Measurements from ENCODE around the gene SLC38A5. TPM values are rescaled to one million over a fixed set of nuclear protein-coding genes. Genes with fewer than 3 reads are reported as not detected.

Gene SLC38A5
- total and polyA plus RNA-seq, 9 of the 15 experiments (the other 6 are each of a cell fraction or from before 2014, with no cell fraction given) = 9.3 to 228 (median 142) TPM

- no peak for TF ChIP-seq ZBTB40 (IDR thresholded peaks at IDR 0.05)
- no peak for TF ChIP-seq ZBTB40 (CRISPR knock-in tag; IDR thresholded peaks at IDR 0.05)
- TF ChIP-seq ETS1 (conservative IDR thresholded peaks at IDR 0.05; ENCODE audit: control insufficient read depth, low read depth, low read length) = no peak
- no peak for TF ChIP-seq POU5F1 (IDR thresholded peaks at IDR 0.05; ENCODE audit: borderline replicate concordance, low read depth, low read length, partially characterized antibody)
- TF ChIP-seq SNRNP70 (optimal IDR thresholded peaks at IDR 0.05; ENCODE audit: low read depth, low read length) = no peak
- no peak for TF ChIP-seq CREBBP (IDR thresholded peaks at IDR 0.05; ENCODE audit: low read depth, low read length)
- no peak for TF ChIP-seq TGIF2 (CRISPR knock-in tag; IDR thresholded peaks at IDR 0.05)
These were observed 46.9 kb upstream of the SLC38A5 start (continued) for GRCh38 chrX:48516987-48517386.

All from K562 (cell line).